ENCODE data around the gene VAV2.

VAV2 gene

DNA sequence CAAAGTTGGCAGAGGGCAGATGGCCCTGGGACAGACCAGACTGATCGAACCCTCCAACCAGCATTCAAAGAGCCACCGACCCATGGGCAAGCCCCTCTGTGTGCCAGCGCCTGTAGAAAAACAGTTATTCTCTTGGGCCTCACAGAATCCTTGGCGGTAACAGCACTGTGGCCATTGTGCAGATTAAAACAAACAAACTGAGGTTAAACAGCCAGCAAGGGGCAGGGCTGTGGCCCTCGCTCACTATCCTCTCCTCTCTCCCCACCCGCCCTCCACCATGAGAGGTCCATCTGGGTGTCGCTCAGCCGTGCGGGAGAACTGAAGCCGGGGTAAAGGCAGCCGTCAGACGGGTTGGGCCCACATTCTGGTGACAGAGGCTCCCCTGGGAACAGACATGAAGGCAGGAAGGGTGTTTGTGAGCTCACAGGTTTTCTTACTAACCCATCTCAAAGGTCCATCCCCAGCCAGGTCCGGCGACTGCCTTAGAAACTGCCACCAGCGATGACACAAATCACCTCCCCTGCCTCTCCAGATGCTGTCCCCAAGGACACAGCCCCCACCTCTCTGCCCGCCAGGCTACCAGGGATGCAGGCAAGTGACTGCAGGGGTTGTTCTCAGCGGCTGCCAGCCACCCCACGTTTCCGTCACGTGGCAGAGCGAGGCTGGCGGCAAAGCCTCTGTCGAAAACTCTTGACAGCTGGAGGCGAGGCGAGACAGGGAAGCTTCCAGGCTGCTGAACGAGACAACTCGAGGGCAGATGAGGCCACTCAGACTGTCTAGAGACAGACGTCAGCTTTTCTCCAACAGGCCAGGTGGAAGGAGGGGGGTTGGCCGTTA lies 178.2 kb downstream of the VAV2 start:
- no peak for TF ChIP-seq TEAD4 (IDR thresholded peaks at IDR 0.05)
- no peak for TF ChIP-seq EP300 (IDR thresholded peaks at IDR 0.05; ENCODE audit: borderline replicate concordance)
- TF ChIP-seq TCF12 (IDR thresholded peaks at IDR 0.05; ENCODE audit: low read depth): no peak
- TF ChIP-seq, protein P1, sequence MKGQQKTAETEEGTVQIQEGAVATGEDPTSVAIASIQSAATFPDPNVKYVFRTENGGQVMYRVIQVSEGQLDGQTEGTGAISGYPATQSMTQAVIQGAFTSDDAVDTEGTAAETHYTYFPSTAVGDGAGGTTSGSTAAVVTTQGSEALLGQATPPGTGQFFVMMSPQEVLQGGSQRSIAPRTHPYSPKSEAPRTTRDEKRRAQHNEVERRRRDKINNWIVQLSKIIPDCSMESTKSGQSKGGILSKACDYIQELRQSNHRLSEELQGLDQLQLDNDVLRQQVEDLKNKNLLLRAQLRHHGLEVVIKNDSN (IDR thresholded peaks at IDR 0.05): no peak
- TF ChIP-seq NFIC (IDR thresholded peaks at IDR 0.05): no peak
- no peak for TF ChIP-seq FOXM1 (IDR thresholded peaks at IDR 0.05; ENCODE audit: borderline replicate concordance, low read depth)
- TF ChIP-seq EGR1 (IDR thresholded peaks at IDR 0.05): no peak
- TF ChIP-seq, protein P2, sequence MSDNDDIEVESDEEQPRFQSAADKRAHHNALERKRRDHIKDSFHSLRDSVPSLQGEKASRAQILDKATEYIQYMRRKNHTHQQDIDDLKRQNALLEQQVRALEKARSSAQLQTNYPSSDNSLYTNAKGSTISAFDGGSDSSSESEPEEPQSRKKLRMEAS (IDR thresholded peaks at IDR 0.05): no peak
- TF ChIP-seq ZBTB7A (IDR thresholded peaks at IDR 0.05; ENCODE audit: low read depth): no peak
- no peak for TF ChIP-seq TAF1 (IDR thresholded peaks at IDR 0.05; ENCODE audit: low read depth)
- TF ChIP-seq CEBPB (IDR thresholded peaks at IDR 0.05): no peak
- TF ChIP-seq, protein P3, sequence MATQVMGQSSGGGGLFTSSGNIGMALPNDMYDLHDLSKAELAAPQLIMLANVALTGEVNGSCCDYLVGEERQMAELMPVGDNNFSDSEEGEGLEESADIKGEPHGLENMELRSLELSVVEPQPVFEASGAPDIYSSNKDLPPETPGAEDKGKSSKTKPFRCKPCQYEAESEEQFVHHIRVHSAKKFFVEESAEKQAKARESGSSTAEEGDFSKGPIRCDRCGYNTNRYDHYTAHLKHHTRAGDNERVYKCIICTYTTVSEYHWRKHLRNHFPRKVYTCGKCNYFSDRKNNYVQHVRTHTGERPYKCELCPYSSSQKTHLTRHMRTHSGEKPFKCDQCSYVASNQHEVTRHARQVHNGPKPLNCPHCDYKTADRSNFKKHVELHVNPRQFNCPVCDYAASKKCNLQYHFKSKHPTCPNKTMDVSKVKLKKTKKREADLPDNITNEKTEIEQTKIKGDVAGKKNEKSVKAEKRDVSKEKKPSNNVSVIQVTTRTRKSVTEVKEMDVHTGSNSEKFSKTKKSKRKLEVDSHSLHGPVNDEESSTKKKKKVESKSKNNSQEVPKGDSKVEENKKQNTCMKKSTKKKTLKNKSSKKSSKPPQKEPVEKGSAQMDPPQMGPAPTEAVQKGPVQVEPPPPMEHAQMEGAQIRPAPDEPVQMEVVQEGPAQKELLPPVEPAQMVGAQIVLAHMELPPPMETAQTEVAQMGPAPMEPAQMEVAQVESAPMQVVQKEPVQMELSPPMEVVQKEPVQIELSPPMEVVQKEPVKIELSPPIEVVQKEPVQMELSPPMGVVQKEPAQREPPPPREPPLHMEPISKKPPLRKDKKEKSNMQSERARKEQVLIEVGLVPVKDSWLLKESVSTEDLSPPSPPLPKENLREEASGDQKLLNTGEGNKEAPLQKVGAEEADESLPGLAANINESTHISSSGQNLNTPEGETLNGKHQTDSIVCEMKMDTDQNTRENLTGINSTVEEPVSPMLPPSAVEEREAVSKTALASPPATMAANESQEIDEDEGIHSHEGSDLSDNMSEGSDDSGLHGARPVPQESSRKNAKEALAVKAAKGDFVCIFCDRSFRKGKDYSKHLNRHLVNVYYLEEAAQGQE (IDR thresholded peaks at IDR 0.05; ENCODE audit: low read depth): no peak
- TF ChIP-seq RAD21 (IDR thresholded peaks at IDR 0.05; ENCODE audit: low read depth): no peak
- no peak for TF ChIP-seq YY1 (IDR thresholded peaks at IDR 0.05; ENCODE audit: low read depth)
- TF ChIP-seq CREB1 (IDR thresholded peaks at IDR 0.05; ENCODE audit: low read depth): no peak

DNA sequence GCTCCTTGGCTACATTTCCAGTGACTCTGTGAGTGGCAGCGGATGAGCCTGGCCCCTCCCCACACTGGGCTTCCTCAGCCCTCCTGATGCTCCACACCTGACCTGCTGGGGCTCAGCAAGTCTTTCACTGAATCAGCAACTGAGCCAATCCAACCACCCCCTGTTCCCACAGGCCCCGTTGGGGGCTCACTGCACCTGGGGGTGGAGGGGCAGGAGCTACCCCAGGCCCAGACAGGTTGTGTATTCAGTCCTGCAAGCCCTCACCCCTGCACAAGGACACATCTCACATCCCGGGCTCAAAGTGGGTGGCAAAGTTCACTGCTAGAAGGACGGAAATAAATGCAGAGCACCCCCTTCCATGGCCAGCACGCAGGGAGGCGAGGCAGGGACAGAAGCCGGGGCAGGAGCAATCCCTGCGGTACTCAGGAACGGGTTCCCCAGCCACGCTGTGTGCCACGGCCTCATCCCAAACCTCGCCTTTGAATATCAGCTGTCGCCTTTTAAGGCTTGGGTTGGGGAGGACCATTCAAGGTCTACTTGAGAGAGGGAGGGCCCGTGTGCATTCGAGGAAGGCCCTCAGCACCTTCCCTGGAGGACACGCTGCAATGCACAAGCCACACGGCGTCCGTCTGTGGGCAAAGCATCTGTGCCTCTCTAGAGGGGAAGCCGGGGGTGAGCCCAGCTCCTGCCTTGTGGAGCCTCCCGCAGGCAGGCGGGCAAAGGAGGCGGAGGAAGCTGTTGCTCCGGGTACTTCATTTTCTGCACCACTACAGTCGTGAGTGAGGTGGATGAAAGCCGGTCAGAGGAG lies 179.0 kb downstream of the VAV2 start:
- TF ChIP-seq RAD21 (IDR thresholded peaks at IDR 0.05; ENCODE audit: low read depth) (no peak), EP300 (IDR thresholded peaks at IDR 0.05; ENCODE audit: borderline replicate concordance) (no peak), TCF12 (IDR thresholded peaks at IDR 0.05; ENCODE audit: low read depth) (no peak), CEBPB (IDR thresholded peaks at IDR 0.05) (no peak), EGR1 (IDR thresholded peaks at IDR 0.05) (no peak), YY1 (IDR thresholded peaks at IDR 0.05; ENCODE audit: low read depth) (no peak), TEAD4 (IDR thresholded peaks at IDR 0.05) (no peak), CREB1 (IDR thresholded peaks at IDR 0.05; ENCODE audit: low read depth) (no peak), NFIC (IDR thresholded peaks at IDR 0.05) (no peak)
- TF ChIP-seq, protein P1 (IDR thresholded peaks at IDR 0.05): no peak
- TF ChIP-seq, protein P3 (IDR thresholded peaks at IDR 0.05; ENCODE audit: low read depth): no peak

DNA sequence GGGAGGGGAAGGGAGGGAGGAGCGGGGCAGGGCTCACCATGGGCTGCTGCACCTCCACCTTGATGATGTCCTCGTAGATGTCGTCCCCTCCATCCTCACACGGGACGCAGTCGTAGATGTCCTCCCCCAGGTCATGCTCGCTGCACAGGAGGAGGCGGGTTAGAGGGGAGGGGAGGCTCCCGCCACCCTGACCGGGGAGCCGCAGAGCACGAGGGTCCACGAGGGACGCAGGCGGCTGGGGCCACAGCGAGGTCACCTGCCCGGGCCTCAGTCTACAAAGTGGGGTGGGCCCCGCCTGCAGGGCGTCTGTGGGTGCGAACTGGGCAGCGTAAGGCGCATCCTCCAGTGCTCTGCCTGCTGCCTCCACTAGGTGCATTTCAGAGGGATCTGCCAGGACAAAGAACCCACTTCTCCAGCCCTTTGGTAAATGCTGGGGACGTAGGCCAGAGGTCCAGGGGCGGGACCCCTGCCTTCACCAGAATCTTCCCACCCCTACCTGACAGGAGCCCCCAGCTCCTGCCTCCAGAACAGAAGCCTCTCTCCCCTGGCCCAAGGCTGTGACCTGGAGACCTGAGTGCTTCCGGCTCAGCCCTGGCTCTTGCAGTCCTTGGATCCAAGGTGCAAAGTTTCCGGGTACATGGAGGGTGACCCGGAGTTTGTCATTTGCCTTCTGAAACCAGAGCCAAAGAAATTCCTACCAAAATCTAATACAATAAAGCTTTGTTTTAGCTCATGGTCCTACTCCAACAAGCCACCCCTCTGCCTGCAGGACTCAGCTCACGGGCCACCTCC lies 179.9 kb downstream of the VAV2 start:
- TF ChIP-seq RAD21 (IDR thresholded peaks at IDR 0.05; ENCODE audit: low read depth) (no peak), NFIC (IDR thresholded peaks at IDR 0.05) (no peak), ZBTB7A (IDR thresholded peaks at IDR 0.05; ENCODE audit: low read depth) (no peak), YY1 (IDR thresholded peaks at IDR 0.05; ENCODE audit: low read depth) (no peak), EGR1 (IDR thresholded peaks at IDR 0.05) (no peak)
- TF ChIP-seq, protein P2 (IDR thresholded peaks at IDR 0.05): no peak

DNA sequence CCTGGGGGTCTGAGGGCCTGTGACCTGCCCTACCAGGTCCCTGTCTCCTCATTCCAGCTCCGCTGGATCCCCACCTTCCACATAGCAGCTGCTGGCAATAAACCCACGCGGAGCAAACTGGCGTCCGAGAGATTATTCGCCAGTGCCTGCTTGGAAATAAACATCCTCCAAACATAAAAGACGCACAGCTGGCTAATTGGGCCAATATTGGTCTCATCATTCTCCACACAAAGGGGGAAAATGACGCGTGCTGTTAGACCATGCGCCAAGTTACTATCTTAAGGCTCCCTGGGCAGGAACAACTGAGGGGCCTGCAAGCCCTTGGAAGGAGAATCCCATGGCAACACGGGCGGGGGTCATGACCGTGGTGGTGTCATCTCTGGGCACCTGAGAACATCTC lies 180.7 kb downstream of the VAV2 start:
- TF ChIP-seq CEBPB (IDR thresholded peaks at IDR 0.05) (no peak), FOXM1 (IDR thresholded peaks at IDR 0.05; ENCODE audit: borderline replicate concordance, low read depth) (no peak), NFIC (IDR thresholded peaks at IDR 0.05) (no peak), EGR1 (IDR thresholded peaks at IDR 0.05) (no peak), TEAD4 (IDR thresholded peaks at IDR 0.05) (no peak), TCF12 (IDR thresholded peaks at IDR 0.05; ENCODE audit: low read depth) (no peak), RAD21 (IDR thresholded peaks at IDR 0.05; ENCODE audit: low read depth) (no peak), ZBTB7A (IDR thresholded peaks at IDR 0.05; ENCODE audit: low read depth) (no peak), TAF1 (IDR thresholded peaks at IDR 0.05; ENCODE audit: low read depth) (no peak), EP300 (IDR thresholded peaks at IDR 0.05; ENCODE audit: borderline replicate concordance) (no peak), CREB1 (IDR thresholded peaks at IDR 0.05; ENCODE audit: low read depth) (no peak), YY1 (IDR thresholded peaks at IDR 0.05; ENCODE audit: low read depth) (no peak)
- TF ChIP-seq, protein P1 (IDR thresholded peaks at IDR 0.05): no peak
- TF ChIP-seq, protein P3 (IDR thresholded peaks at IDR 0.05; ENCODE audit: low read depth): no peak
- TF ChIP-seq, protein P2 (IDR thresholded peaks at IDR 0.05): no peak
